ENCODE data around the gene NUB1.

NUB1 gene

GRCh38 chr7:151425670-151426440 lies 84.2 kb downstream of the NUB1 start:
- DNase-seq (ENCODE audit: low spot score): no peak

- DNase-seq (ENCODE audit: low spot score): no peak
Observed at GRCh38 chr7:151426441-151426903, 84.9 kb downstream of the NUB1 start.

DNA sequence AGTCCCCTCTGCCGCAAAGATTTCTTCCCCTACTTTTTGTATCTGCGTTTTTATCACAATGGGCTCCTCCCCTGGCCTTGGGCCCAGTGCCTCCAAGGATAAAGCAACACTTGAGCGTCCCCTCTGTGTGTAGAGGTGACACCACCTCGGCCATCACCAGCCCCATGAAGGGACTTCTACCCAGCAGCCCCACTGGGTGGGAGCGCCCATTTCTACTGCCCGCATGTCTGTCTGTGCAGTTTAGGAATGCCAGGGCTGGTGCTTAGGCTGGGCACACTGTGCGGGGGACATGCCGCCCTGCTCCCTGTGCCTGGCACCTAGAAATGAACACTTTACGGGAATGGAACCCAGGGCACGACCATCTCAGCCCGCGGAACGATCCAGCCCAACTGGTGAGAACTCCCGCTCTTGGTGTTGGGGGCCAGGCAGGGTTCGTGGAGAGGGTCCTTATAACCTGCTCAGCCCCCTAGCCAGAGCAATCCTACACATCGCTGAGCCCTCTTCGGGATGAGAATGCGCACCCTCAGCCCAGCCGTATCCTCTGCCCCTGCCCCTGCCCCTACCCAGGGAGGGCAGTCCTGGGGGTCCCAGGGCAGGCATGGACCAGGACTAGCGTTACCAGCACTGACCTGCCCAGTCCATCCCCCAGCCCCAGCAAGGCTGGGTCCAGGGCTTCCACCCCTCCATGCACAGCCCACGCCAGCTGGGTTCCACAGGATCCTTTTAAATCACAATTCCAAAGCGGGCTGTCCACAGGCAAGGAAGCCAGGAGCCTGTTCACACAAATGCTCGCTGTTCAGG lies 85.5 kb downstream of the NUB1 start:
- DNase-seq (ENCODE audit: low spot score): no peak

DNA sequence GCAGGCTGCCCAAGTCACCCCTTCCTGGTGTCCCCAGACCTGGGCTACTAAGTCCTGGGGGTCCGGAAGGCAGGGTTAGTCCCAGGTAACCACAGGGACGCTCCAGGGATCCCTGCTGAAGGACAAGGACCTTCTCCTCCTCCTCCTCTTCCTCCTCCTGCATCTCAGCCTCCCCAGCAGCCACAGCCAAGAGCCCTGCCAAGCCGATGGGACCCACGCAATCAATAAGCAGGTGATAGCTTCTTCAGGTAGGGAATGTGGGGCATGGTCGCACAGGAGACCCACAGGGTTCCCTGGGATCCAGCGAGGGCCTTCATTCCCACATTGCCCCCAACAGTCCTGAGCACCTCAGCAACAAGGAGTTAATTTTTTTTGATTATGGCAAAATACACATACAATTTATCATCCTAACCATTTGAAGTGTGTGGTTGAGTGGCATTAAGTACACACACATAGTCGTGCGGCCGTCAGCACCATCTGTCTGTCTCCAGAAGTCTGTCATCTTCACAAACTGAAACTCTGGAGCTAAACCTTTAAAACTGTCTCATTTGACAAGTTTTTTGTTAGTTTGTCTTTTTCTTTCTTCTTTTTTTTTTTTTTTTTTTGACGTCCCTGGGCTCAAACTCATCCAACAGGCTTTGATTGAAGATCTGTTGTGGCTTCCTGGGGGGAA lies 86.2 kb downstream of the NUB1 start:
- no peak for DNase-seq (ENCODE audit: low spot score)

Measured in iPS-NIHi11 (cell line).